HT1080 (cell line): ENCODE measurements around the gene PCDHAC1. TPM values are rescaled to one million over a fixed set of nuclear protein-coding genes. Genes with fewer than 3 reads are reported as not detected.
"Not testable (repeated sequence)": the region's sequence is repeated elsewhere in the genome, so short reads cannot be mapped to it uniquely, and the experiment has no call there.

Source experiments
- DNase-seq: peaks from one replicate; pipeline ENCODE4 v3.0.0-alpha.2; 2015; ENCODE audit warnings: low read depth
- polyA plus RNA-seq, 2 experiments: library from polyadenylated mRNA; depleted of rRNA; stranded (reverse); fragments of >200 nt; gene quantifications; 2 replicates each; pipeline ENCODE4 v1.2.3, GENCODE V29; 2015
- total RNA-seq: library from RNA; depleted of rRNA; stranded (reverse); fragments of >200 nt; shearing (Covaris generic); gene quantifications from 2 replicates; pipeline ENCODE4 v1.2.3, GENCODE V29; 2014; rRNA removed

The PCDHAC1 gene
- not detected in 2 replicates for total RNA-seq
- polyA plus RNA-seq (2015; cell fraction: cytosol; rRNA removed): not detected in 2 replicates
- polyA plus RNA-seq (2015; cell fraction: nucleus; rRNA removed): not detected in 2 replicates

- no peak for DNase-seq
Measured at GRCh38 chr5:140925806-140926442, at the start of gene PCDHAC1. Gene PCDHAC1 (plus strand): TSS chr5:140926299. CDS start chr5:140926893, 594 bp downstream.

GRCh38 chr5:140876541-140877261 is 49.4 kb upstream of the PCDHAC1 start:
- not testable (repeated sequence) for DNase-seq

- DNase-seq: no peak
Measured at GRCh38 chr5:140877262-140877581, 48.9 kb upstream of the PCDHAC1 start.

GRCh38 chr5:140881889-140882590 is 44.1 kb upstream of the PCDHAC1 start, which contains the start of gene PCDHA13:
Gene PCDHA13 (plus strand): TSS chr5:140882124. CDS start chr5:140882269, 145 bp downstream.
- DNase-seq: no peak

- no peak for DNase-seq
Measured at GRCh38 chr5:140882591-140882899, 43.6 kb upstream of the PCDHAC1 start.

- no peak for DNase-seq
Measured at GRCh38 chr5:140883373-140883772, 42.7 kb upstream of the PCDHAC1 start.

GRCh38 chr5:140883927-140884697 is 42.0 kb upstream of the PCDHAC1 start:
- DNase-seq: no peak

- no peak for DNase-seq
Measured at GRCh38 chr5:140916325-140916724, 9.8 kb upstream of the PCDHAC1 start.

- no peak for DNase-seq
Measured at GRCh38 chr5:140923601-140924000, 2.5 kb upstream of the PCDHAC1 start.

- DNase-seq: peak; percentile 15
Measured at GRCh38 chr5:140926443-140927227, 536 bp downstream of the PCDHAC1 start.

GRCh38 chr5:140927228-140927573 is 1.1 kb downstream of the PCDHAC1 start:
- DNase-seq: no peak

- no peak for DNase-seq
Measured at GRCh38 chr5:140934964-140935606, 9.0 kb downstream of the PCDHAC1 start.

- no peak for DNase-seq
Measured at GRCh38 chr5:140946578-140946977, 20.5 kb downstream of the PCDHAC1 start.

GRCh38 chr5:140951636-140952035 is 25.5 kb downstream of the PCDHAC1 start:
- DNase-seq: no peak

GRCh38 chr5:140953234-140953633 is 27.1 kb downstream of the PCDHAC1 start:
- no peak for DNase-seq

GRCh38 chr5:140962190-140962589 is 36.1 kb downstream of the PCDHAC1 start:
- no peak for DNase-seq

- no peak for DNase-seq
Measured at GRCh38 chr5:140964356-140964755, 38.3 kb downstream of the PCDHAC1 start.

- DNase-seq: no peak
Measured at GRCh38 chr5:140965905-140966292, 39.8 kb downstream of the PCDHAC1 start.

GRCh38 chr5:140966293-140967225 is 40.5 kb downstream of the PCDHAC1 start, which contains the start of gene PCDHAC2:
Gene PCDHAC2 (plus strand): TSS chr5:140966476. CDS start chr5:140966767, 291 bp downstream.
- no peak for DNase-seq
